GM12892 (cell line): ENCODE results near the gene PRDX3.

Experiments
- POLR2A ChIP-seq: IDR thresholded peaks from 2 replicates; pipeline ENCODE4 v1.6.1; 2011; ENCODE audit warnings: low read depth, low read length, control low read depth
- POLR2AphosphoS5 ChIP-seq: IDR thresholded peaks from 2 replicates; pipeline ENCODE4 v1.6.1; 2011; ENCODE audit warnings: low read depth, low read length, control low read depth
- TAF1 ChIP-seq: IDR thresholded peaks from 2 replicates; pipeline ENCODE4 v1.6.1; 2011; ENCODE audit warnings: low read depth, mild to moderate bottlenecking, control low read depth, low read length, borderline replicate concordance

- TF ChIP-seq TAF1 (no peak), POLR2A (no peak), POLR2AphosphoS5 (no peak)
These were observed 25.6 kb downstream of the PRDX3 start for GRCh38 chr10:119153041-119153440.
